AG09309 (cell line): ENCODE measurements around the gene SLC25A51.

Experiments
- DNase-seq: peaks from one replicate; pipeline ENCODE4 v3.0.0-alpha.2; 2010; ENCODE audit warnings: low read depth
- H3K4me3 ChIP-seq: 2 replicates; pipeline ENCODE4 v1.5.1; 2011; ENCODE audit warnings: mild to moderate bottlenecking, low read depth, low read length, moderate library complexity; ENCODE audit not compliant: control insufficient read depth
- CTCF ChIP-seq: IDR thresholded peaks from 2 replicates; pipeline ENCODE4 v1.5.1; 2011; ENCODE audit warnings: mild to moderate bottlenecking, low read depth, low read length, inconsistent platforms; ENCODE audit not compliant: insufficient read depth, control insufficient read depth; ENCODE audit errors: missing control alignments

Gene SLC25A51

GRCh38 chr9:37948417-37948980, 44.6 kb upstream of the SLC25A51 start:
- no peak for DNase-seq
- H3K4me3 ChIP-seq: no peak overlapping the region
- no peak for TF ChIP-seq CTCF

- no peak overlapping the region for H3K4me3 ChIP-seq
- no peak for DNase-seq
- TF ChIP-seq CTCF: no peak
These were observed 44.0 kb upstream of the SLC25A51 start for GRCh38 chr9:37947977-37948376.

- no peak for DNase-seq
- no peak for TF ChIP-seq CTCF
- no peak overlapping the region for H3K4me3 ChIP-seq
These were observed 43.5 kb upstream of the SLC25A51 start for GRCh38 chr9:37947471-37947870.

GRCh38 chr9:37946971-37947370, 43.0 kb upstream of the SLC25A51 start:
- no peak overlapping the region for H3K4me3 ChIP-seq
- no peak for TF ChIP-seq CTCF
- no peak for DNase-seq

GRCh38 chr9:37946041-37946440, 42.1 kb upstream of the SLC25A51 start:
- TF ChIP-seq CTCF: no peak
- DNase-seq: no peak
- H3K4me3 ChIP-seq: no peak overlapping the region

- H3K4me3 ChIP-seq: no peak overlapping the region
- DNase-seq: no peak
- TF ChIP-seq CTCF: no peak
These were observed 40.9 kb upstream of the SLC25A51 start for GRCh38 chr9:37944671-37945481.
